Heart left ventricle (tissue), 16 donors: Measurements from ENCODE around the gene RNF150. TPM values are rescaled to one million over a fixed set of nuclear protein-coding genes. Genes with fewer than 3 reads are reported as not detected.

ENCODE experiments used
- ATAC-seq, 4 donors: fragments of 200-7000 bp; cut with Tn5 transposase; one replicate each; pipeline ENCODE4 v1.9.1; 2020 to 2022; ENCODE audit warnings: moderate library complexity in 4 of 4, mild to moderate bottlenecking in 3 of 4, moderate number of reproducible peaks in 1 of 4
- DNase-seq, 5 donors: peaks; one replicate each; pipeline ENCODE4 v3.0.0-alpha.2; 2020
- H3K27ac ChIP-seq, 12 donors: fragments of 200-600 bp; sonication (generic) in 4 of 12; one replicate each; pipeline versions ENCODE4 v1.5.0 to v1.8.0; 2016 to 2022; ENCODE audit warnings: mild to moderate bottlenecking in 2 of 12
- H3K27me3 ChIP-seq, 9 donors: fragments of 200-600 bp; sonication (generic) in 2 of 9; one replicate each; pipeline versions ENCODE4 v1.5.1 to v1.8.0; 2016 to 2022; ENCODE audit warnings: mild to moderate bottlenecking in 3 of 9
- H3K36me3 ChIP-seq, 9 donors: fragments of 200-600 bp; sonication (generic) in 2 of 9; one replicate each; pipeline versions ENCODE4 v1.5.0 to v1.8.0; 2018 to 2022; ENCODE audit warnings: mild to moderate bottlenecking in 2 of 9
- H3K4me1 ChIP-seq, 12 donors: fragments of 200-600 bp; sonication (generic) in 4 of 12; one replicate each; pipeline versions ENCODE4 v1.5.0 to v1.8.0; 2016 to 2022; ENCODE audit warnings: mild to moderate bottlenecking in 3 of 12
- H3K4me3 ChIP-seq, 12 donors: fragments of 200-600 bp; sonication (generic) in 4 of 12; one replicate each; pipeline versions ENCODE4 v1.5.0 to v1.8.0; 2017 to 2022; ENCODE audit warnings: mild to moderate bottlenecking in 9 of 12, moderate library complexity in 4 of 12
- H3K9me3 ChIP-seq, 12 donors: fragments of 200-600 bp; sonication (generic) in 4 of 12; one replicate each; pipeline versions ENCODE4 v1.5.0 to v1.8.0; 2016 to 2022; ENCODE audit warnings: mild to moderate bottlenecking in 1 of 12
- POLR2A ChIP-seq, 2 donors: fragments of 450-650 bp; IDR thresholded peaks; one replicate each; pipeline ENCODE4 v1.6.1; 2017; ENCODE audit warnings: antibody characterized with exemption in 2 of 2, mild to moderate bottlenecking in 2 of 2, moderate library complexity in 2 of 2
- WGBS, 4 donors: extraction: QIAGEN DNeasy Blood & Tissue Kit in 2 of 4; methylation state at CpG; one replicate each; pipeline versions ENCODE4 v1.1.5 to v1.1.7; 2013 to 2018; 5-methylcytosine and 5-hydroxymethylcytosine counted together
- intact Hi-C, 10 donors: fragments of 100-400 bp; cut with DNase I; formaldehyde crosslinking; loops; one replicate each; pipeline versions ENCODE4 v1.11.1 to v1.14.2; 2022
- polyA plus RNA-seq, 2 donors: library from polyadenylated mRNA; stranded (reverse); fragments of 200-250 nt; gene quantifications; one replicate each; pipeline ENCODE4 v1.2.3, GENCODE V29; 2013
- total RNA-seq, 9 donors: library from RNA; depleted of rRNA in 2 of 9; stranded (reverse); fragments of >200 nt in 2 of 9; fragmentation: NEBNext Ultra II Directional in 3 of 9; extraction: Animal tissue kit (Norgen Biotek cat#: 25700) in 3 of 9; gene quantifications; one replicate each; pipeline versions ENCODE4 v1.1.0 to v1.2.4, GENCODE V29; 2016 to 2023
- TF ChIP-seq, protein P1 (sequence below), 12 donors: fragments of 200-600 bp; sonication (generic) in 4 of 12; IDR thresholded peaks; one replicate each; pipeline versions ENCODE4 v1.5.0 to v1.8.0; 2018 to 2022; ENCODE audit warnings: antibody characterized with exemption in 12 of 12, mild to moderate bottlenecking in 5 of 12
- donor health status: ischemic (EF 13 %, LVEDD 7.1; RV severe dilation, severe dysfunction).
- donor health status: healthy with polysubstance abuse.
- donor health status: DM: no; HTN: yes; CAD: no.
- donor health status: DM: no; HTN: no; CAD: no.
- donor health status: ischemic (EF 25% LVEDD 6.9; RV normal size, moderate dysfunction).
- donor health status: ischemic (EF 25% LVEDD 5.7; RV mildly dilated, moderate dysfunction).
- donor health status: healthy.
- donor health status: DM: yes; HTN: yes; CAD: no.
- donor health status: ischemic (EF 35%, LVEDD 5.7; RV mildly dilated, moderate dysfunction).
- donor health status: nonischemic (EF 11% LVEDD 7.7; RV severe dilation, severe dysfunction).
- donor health status: DM: yes; HTN: yes; CAD: no.
- donor health status: PGD.
- donor health status: ischemic (EF 29% LVEDD 5.4; RV normal size, mild dysfunction).
- donor health status: nonischemic (EF 23%, LVEDD 6.1; RV moderate dilation, normal function).

RNF150 gene
- total and polyA plus RNA-seq, 11 donors: 11.9 to 146 (median 72.5) TPM

DNA sequence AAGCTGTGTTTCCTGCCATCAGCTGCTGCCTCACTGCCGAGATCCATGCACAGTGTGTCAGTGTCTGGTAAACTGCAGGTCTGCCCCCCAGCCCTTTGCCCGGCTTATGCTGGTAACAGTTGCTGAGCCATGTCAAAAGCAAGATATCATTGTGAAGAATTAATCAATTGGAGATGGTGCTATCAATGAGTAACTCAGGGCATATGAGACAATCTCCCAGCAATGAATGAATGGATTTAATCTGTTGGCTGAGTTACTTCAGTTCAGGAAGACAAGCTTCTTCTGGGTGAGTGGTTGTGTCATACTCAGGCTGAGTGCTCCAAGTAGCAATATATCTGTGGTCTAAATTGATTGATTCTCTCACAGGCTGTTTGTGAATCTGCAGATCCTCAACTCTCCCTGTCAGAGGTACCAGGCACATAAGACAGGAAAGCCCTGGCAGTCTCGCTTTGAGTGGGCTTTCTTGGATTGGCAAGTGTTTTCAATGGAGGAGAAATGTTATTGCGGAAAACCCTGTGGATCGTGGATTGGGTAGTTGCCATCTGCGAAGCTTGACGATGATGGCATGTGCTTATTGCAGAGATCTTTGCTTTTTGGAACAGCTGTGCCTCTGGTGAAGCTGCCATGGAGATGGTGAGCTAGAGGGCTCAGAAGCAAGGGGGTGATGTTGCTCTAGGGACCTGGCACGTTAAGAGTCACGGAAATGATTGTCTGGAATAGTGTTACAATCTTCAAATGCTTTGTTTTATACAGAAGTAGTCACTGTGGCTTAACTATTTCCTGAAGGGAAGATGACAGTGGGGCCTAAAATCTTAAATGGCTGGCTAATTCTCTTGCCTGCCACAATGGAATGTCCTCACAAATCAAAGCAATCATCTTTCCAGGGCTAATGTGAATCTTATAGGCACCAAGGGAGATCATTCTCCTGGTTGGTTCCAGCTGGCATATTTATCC lies 229.5 kb downstream of the RNF150 start:
- intact Hi-C loops: no loop called here
- Histone ChIP-seq H3K27me3 (no peaks in the 10 kb centered on the region), H3K27ac (peak overlapping the region in 1 of 12 donors; percentile 17), H3K9me3 (no peaks in the 10 kb centered on the region), H3K4me3 (no peak overlapping the region), H3K36me3 (peaks cover 0 to 4% (median 0%) of the 10 kb centered on the region in 9 donors), H3K4me1 (peaks cover 0 to 44% (median 11%) of the 10 kb centered on the region in 12 donors)
- no peak for ATAC-seq
- WGBS, 4 donors: 61 to 70% (median 69%) methylated on average over 9 of the region's 9 CpGs
- no peak for DNase-seq
- no peak for TF ChIP-seq POLR2A (IDR thresholded peaks at IDR 0.05)
- TF ChIP-seq, protein P1, sequence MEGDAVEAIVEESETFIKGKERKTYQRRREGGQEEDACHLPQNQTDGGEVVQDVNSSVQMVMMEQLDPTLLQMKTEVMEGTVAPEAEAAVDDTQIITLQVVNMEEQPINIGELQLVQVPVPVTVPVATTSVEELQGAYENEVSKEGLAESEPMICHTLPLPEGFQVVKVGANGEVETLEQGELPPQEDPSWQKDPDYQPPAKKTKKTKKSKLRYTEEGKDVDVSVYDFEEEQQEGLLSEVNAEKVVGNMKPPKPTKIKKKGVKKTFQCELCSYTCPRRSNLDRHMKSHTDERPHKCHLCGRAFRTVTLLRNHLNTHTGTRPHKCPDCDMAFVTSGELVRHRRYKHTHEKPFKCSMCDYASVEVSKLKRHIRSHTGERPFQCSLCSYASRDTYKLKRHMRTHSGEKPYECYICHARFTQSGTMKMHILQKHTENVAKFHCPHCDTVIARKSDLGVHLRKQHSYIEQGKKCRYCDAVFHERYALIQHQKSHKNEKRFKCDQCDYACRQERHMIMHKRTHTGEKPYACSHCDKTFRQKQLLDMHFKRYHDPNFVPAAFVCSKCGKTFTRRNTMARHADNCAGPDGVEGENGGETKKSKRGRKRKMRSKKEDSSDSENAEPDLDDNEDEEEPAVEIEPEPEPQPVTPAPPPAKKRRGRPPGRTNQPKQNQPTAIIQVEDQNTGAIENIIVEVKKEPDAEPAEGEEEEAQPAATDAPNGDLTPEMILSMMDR (IDR thresholded peaks at IDR 0.05): no peak

DNA sequence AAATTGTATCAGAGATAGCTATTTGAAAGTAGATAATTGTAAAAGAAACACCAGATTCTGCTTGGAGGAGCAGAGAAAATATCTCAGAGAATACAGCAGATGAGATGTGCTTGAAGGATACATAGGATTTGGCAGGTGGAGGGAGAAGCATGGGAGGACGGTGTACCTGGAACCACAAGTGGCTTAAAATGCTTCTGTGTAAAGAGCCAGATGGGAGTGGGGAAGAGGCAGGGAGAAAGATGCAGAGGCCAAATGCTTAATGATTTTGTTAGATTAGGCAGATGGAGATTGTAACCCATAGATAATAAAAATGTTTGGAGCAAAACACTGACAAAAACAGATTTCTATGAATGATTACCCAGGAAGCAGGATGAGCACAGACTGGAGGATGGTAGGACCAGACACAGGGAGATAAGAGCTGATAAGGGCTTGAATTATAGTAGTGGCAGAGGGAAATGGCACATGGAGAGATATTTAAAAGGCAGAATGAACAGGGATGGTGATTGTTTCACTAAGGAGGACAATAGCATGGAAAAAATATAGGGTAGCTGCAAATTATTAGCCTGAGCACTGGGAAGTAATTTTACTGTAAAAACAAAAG lies 231.4 kb downstream of the RNF150 start:
- WGBS, 4 donors: 75 to 95% (median 88%) methylated on average over 1 of the region's 1 CpG
- Histone ChIP-seq H3K4me1 (peaks cover 0 to 34% (median 6%) of the 10 kb centered on the region in 12 donors), H3K27me3 (no peaks in the 10 kb centered on the region), H3K27ac (no peak overlapping the region), H3K4me3 (no peak overlapping the region), H3K9me3 (no peaks in the 10 kb centered on the region), H3K36me3 (peaks cover 0 to 4% (median 0%) of the 10 kb centered on the region in 9 donors)
- intact Hi-C loops: no loop called here
- no peak for DNase-seq
- ATAC-seq: no peak
- TF ChIP-seq, protein P1 (IDR thresholded peaks at IDR 0.05): no peak
- TF ChIP-seq POLR2A (IDR thresholded peaks at IDR 0.05): no peak

DNA sequence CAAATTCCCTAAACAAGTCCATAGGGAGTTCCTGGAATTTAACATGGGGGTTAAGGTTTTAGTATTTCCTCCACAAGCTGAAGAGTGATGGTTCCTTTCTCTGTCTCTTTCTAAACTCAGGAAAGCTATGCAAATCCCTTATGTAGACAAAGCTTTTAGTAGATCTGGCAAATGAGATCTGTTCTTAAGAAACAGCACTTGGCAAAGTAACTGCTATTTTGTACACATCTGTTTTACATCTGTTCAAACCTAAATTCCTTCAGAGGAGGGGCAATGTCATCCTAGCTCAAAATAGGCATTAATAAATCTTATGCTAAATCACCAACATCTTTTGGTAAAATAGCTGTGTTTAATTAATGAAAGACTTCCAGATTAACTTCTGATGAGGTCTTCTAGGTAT lies 239.3 kb downstream of the RNF150 start:
- Histone ChIP-seq H3K27me3 (no peaks in the 10 kb centered on the region), H3K9me3 (no peaks in the 10 kb centered on the region), H3K4me1 (peaks cover 0 to 19% (median 1%) of the 10 kb centered on the region in 12 donors), H3K27ac (peak overlapping the region in 3 of 12 donors; percentile 4 to 55 (median 22)), H3K4me3 (no peak overlapping the region), H3K36me3 (peaks cover 0 to 4% (median 0%) of the 10 kb centered on the region in 9 donors)
- no peak for DNase-seq
- intact Hi-C loops: no loop called here
- no peak for TF ChIP-seq POLR2A (IDR thresholded peaks at IDR 0.05)
- TF ChIP-seq, protein P1 (IDR thresholded peaks at IDR 0.05): no peak
- peak in 1 of 4 donors; percentile 52 for ATAC-seq

DNA sequence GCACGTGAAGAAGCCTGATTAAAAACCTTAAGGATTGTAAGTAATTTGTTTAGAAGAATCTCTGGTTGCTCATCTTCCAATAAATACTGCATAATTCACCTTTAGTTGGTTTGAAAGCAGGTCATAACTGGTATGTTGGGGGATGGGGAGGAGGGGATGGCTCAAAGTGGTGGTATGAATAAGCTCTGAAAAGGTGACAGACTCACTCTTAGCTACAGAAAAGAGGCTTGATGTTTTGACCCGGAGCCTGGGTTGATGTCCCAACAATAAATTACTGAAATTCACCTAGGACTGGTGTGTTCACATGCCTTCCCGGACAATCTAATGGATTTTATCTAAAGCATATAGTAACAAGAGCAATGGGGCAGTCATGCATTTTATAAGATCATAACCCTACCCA lies 245.2 kb downstream of the RNF150 start:
- Histone ChIP-seq H3K27ac (peak overlapping the region in 11 of 12 donors; percentile 4 to 70 (median 62)), H3K9me3 (peaks cover 0 to 13% (median 0%) of the 10 kb centered on the region in 12 donors), H3K4me1 (peaks cover 0 to 16% (median 3%) of the 10 kb centered on the region in 12 donors), H3K4me3 (no peak overlapping the region), H3K27me3 (no peaks in the 10 kb centered on the region), H3K36me3 (peaks cover 0 to 4% (median 0%) of the 10 kb centered on the region in 9 donors)
- WGBS, 4 donors: 54 to 66% (median 65%) methylated on average over 3 of the region's 3 CpGs
- DNase-seq: no peak
- intact Hi-C loops: loop anchor here in 4 of 10 donors (2.0 to 10.0 kb wide), 4 partner anchors 44 to 245 kb away; partner anchors contain the start of gene RNF150 (in 3 of the 4)
- TF ChIP-seq POLR2A (IDR thresholded peaks at IDR 0.05): no peak
- TF ChIP-seq, protein P1 (IDR thresholded peaks at IDR 0.05): no peak
- no peak for ATAC-seq
